ENCODE results near the gene FRYL.
"Not testable (repeated sequence)": the region's sequence is repeated elsewhere in the genome, so short reads cannot be mapped to it uniquely, and the experiment has no call there.

FRYL gene

DNA sequence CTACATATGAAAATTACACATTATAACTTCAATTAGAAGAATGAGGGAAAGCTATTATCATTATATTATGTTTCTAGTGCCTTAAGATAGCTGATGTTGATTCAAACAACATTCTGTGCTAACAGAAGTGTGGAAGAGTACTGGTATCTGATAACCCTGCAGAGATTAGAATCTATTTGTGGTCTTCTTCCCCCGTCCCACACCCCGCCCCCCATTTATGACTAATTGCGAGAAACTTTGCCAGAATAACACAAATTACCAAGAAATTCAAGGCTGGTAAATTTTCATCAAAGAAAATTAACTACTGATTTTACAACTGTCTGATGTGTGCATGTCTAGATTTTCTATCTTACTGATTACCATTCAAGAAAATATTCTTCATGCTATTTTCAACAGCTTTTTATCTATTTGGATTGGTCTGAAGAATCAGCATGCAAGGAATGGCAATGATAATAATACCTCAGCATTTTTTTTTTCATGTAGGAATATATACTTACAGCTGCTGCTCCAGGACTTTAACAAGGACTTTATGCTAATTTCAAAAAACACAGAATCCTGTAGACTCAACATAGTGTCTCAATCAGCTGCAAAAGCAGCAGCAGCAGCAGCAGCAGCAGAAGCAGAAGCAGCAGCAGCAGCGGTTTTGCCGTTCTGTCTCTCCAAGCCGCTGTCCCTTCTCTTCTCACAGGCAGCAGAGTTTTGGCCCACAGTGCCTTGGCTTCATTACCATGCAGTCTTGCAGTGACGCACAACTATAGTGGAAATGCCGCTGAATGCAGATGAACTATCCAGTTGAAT is 126.7 kb downstream of the FRYL start:
- no peak for FAIRE-seq

DNA sequence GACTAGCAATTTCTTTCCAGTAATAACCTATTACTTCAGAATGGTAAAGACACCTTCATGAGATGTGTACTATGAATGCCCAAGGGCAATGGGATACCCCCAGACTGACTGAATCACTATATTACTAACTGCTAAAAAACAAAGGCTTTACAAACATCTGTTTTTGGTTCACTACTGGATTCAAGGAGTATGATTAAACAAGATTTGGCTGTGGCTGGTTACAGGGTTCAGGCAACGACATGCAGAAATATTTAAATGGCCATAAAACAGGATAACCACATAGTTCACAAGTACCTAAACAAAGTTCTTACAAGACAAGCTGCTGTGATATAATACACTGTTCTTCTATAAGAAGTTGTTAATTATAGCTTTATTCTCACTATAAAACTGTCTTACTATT is 128.2 kb downstream of the FRYL start:
- no peak for FAIRE-seq

DNA sequence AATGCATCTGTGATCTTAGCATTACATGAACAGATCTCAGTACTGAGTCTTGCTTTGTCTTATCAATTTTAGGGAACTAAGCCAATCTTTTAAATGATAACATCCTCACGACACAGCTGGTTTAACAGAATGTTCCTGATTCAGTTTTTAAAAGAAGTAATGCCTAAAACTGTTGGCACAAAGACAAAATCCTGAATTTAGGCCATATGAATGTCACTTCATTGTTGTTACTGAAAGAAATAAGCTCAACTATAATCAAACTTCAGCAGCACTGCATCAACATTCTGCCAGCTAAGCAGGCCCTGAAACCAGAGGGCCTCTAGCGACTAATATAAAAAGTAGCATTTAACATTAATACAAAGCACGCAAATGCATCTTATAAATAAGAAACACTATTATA is 130.6 kb downstream of the FRYL start:
- FAIRE-seq = no peak

DNA sequence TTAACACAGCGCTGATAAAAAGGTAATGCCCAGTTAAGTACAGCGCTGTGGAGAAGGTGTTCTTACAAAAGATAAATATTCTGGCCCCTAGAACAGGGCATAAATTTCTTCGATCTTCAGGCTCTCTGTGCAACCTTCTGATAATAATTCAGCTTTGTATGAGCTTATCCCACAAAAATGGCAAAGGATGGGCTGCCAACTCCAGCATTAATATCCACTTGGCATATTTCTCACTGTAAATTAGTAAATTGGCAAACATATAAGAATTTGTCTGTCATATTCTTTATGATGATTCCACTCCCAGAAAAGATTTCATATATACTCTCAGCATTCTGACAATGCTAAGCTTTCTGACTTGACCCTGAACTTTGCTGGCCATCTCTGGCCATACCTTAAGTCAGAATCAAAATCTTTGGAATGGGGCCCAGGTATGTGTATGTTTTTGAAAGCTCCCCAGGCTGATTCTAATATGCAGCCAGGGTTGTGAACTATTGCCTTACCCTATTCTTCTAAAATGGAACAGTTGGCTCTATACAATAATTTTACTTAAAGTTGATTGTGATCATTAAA is 134.8 kb downstream of the FRYL start:
- no peak for FAIRE-seq

DNA sequence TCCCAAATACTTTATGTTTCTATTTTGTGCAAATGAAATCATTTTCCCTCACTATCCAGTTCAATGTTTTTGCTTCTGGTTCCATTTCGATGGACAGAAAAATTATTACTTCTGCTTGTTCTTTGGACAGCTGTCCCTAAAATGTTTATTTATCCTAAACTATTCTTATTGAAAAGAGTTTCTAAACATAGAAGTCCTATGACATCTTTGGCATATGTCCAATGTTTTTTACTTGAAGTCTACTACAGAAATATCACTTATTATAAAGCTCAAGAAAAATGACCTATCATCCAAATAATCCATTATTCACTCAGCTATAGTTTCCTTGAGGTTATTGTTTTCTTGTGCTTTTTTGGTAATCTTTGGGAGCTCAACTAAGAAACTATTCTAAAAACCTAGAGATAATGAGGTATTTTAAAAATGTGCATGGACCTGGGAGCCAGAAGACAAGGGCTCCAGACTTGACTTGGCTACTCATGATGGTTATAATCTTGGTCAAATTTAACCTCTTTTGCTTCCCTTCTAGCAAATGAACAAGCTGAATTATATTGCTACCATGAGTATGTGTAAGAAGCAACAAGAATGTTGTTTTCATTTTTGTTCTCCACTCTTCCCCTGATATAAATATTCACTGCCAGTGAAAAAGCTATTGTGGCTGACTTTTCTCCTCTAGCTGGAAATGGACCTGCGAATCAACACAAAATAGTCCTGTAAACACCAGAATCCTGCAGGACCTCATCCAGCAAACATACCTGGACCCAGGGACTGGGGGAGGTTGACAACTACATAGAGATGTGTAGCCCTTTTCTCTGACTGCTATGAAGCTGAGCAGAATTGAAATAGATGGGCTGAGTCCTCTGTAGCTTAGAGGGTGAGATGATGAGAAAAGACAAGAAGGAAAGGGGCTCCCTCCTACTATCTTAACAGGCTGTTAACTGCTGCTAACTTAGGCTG is 137.4 kb downstream of the FRYL start:
- no peak for FAIRE-seq

DNA sequence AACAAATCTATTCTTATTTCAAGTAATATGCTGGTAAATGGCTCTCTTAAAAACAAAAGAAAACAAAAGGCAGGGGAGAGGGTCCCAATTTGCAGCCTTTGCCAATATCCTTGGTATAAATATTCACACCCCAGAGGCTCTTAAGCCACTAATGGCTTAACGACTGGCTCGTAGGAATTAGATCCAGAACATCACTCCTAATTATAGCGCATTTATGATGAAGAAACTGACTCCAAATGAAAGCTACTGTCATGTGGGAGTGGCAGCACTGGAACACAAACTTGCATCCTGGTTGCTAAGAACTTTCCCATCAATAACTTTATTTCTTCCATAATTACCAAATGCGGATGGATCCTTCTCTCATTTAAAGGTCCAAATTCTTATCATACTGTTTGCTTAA is 138.7 kb downstream of the FRYL start:
- FAIRE-seq = no peak

DNA sequence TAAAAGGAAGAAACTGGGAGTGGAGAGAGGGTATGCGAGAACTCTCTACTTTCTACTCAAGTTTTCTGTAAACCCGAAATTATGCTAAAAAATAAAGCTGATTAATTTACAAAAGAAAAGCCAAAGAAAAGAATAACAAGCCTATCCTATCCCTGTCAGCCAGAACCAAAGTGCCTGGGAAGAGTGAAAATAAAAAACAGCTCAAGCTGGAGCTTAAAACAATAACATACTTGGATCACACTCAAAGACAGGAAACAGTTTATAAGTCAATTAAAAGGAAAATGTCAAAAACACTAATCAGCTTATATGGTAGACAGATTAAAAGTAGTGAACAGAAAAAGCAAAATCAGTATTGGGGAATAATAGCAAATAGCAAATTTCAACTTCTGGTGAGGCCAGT is 139.4 kb downstream of the FRYL start:
- no peak for FAIRE-seq

DNA sequence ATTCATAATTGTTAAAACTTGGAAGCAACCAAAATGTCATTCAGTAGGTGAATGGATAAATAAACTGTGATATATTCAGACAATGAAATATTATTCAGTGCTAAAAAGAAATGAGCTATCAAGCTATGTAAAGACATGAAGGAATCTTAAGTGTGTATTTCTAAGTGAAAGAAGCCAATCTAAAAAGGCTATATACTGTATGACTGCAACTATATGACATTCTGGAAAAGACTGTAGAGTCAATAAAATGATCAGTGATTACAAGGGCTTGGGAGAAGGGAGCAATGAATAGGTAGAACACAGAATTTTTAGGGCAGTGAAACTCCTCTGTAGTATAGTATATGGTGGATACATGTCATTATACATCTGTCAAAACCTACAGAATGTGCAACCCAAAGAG is 139.9 kb downstream of the FRYL start:
- FAIRE-seq = no peak

DNA sequence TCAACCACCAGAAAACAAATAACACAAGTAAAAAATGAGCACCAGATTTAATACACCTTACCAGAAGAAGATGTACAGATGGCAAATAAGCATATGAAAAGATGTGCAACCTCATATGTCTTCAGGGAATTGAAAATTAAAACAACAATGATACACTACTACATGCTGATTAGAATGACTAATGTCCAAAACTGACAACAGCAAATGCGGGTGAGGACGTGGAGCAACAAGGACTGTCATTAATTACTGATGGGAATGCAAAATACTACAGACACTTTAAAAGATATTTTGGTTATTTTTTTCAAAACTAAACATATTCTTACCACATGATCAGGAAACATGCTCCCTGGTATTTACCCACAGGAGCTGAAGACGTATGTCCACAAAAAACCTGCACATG is 140.3 kb downstream of the FRYL start:
- FAIRE-seq = peak; percentile 65

DNA sequence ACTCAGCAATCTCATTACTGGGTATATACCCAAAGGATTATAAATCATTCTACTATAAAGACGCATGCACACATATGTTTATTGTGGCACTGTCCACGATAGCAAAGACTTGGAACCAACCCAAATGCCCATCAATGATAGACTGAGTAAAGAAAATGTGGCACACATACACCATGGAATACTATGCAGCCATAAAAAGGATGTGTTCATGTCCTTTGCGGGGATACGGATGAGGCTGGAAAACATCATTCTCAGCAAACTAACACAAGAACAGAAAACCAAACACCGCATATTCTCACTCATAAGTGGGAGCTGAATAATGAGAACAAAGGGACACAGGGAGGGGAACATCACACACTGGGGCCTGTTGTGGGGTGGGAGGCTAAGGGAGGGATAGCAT is 141.5 kb downstream of the FRYL start:
- not testable (repeated sequence) for FAIRE-seq

DNA sequence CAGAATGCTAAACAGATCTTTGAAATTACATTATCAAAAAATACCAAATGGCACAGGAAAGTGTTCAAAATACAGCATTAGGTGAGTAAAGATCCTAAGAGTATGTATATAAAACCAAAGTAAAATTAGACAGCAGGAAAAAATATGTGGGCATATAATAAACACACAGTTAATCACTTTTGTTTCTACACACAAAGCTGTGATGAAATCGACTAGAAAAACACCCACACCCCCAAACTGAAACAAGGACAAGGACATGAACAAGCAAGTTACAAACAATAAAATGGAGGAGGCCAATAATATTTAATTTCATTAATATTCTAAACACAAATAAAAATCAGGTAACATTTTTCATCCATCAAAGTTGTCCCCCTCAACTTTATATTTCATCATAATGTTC is 143.2 kb downstream of the FRYL start:
- no peak for FAIRE-seq

DNA sequence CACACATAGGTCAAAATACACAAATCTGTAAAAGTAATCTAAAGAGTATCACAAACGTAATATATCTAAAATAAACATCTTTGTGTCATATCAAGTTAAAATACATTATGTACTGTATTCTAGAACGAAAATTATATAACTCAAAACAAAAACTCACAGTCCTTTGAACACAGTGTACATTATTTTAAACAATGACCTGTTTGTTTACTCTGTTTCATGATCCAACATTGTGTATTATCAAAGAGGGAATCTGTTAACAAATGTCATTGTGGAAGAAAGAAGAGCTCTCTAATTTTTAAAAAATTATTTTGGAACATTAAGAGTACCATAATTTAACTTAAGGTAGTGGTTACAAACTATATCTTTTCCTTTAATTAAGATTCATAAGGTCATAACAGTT is 144.1 kb downstream of the FRYL start:
- peak; percentile 75 for FAIRE-seq

DNA sequence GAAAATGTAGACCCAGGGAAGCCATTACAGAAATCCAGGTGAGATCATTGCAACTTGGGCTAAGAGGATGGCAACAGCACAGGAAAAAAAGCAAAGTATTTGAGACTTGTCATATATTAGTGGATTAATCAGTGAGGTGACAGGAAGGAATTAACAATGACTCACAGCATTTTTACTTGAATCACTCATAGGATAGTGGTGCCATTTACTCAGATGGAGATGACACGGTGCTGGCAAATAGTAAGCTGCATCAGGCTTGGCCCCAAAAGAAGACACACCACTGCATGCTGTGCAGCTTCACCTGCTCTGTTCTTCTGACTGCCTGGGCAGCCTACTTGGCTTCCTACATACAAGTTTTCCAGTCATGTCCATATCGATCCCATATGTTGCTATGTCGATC is 144.8 kb downstream of the FRYL start:
- peak; percentile 58 for FAIRE-seq

DNA sequence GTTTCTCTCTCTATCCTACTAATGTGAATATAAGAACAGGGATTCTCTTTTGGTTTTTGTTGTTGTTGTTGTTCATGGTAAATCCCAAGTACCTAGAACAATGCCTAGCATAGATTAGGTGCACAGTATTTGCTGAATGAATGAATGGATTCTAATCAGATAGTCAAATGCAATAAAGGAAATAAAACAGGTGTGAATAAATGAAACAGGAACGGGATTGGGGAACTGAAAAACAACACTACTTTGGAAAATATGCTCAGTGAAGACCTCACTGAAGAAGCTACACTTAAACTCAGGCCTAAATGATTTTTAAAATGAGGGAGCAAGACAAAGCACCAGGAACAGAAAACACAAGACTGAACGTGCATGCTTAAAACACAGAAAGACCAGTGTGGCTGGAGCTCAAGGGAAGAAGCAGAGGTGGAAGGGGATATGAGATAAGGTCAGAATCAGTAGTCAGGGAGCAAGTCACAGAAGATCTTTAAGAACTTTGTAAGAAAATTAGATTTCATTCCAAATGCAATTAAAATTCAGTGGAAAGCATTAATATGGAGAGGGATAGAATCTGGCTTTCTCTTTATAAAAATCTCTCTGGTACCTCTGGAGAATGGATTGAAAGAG is 145.3 kb downstream of the FRYL start:
- FAIRE-seq = no peak

DNA sequence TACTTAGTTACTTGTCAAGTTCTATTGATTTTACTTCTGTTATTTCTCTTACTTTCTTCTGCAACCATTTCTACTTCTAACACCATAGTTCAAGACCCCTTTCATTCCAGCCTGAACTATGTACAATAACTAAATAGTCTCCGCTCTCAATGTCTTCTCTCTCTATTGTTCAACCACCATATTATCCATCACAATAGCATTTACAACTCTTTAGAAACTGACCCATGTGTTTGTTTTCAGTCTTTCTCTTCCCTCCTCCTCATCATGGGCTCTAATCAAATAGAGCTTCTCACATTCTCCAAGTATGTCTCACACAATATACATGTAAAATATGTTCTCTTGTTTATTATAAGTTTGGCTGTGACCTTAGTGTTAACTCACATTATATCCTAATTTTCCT is 146.4 kb downstream of the FRYL start:
- FAIRE-seq = no peak

DNA sequence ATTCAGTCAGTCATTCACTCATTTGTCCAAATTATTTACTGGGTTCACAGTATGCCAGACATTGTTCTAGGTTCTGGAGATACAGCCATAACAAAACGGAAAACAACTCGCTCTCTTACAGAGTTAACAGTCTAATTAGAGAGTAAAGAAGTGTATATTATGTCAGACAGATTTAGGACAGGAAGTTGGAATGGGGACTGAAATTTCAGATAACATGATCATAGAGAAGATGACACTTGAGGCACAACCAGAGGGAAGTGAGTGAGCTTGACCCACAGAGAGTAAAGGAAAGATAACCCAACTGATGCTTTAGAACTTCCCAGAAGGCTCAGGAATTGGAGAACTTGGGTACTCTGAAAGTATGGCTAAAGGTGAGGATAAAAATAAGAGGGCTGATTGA is 150.6 kb downstream of the FRYL start:
- FAIRE-seq = no peak

DNA sequence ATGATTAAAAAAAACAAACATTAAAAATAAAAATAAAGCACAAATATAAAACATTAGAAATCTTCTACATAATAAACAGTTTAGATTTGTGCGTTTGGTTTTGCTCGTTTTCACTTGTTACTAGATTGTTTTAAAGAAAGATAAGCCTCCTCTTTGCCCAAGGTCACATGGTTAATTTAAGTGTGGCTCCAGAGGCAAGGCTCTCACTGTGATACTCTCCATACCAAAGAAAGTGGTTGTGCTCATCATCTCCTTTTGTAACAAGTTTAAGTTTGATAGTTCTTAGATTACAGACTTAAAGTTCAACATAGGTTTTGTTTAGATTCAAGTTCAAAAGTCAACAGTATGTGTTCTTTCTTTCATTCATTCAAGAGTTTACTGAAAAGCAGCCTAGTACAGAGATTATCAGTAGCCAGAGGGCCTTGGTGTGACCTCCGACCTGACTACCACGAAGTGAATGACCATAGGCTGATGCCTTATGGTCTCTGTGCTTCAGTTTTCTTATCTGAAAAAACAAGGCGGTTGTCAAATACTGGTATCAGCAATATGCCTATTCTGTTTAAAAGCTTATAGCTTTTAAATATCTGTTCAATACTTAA is 156.8 kb downstream of the FRYL start:
- peak; percentile 43 for FAIRE-seq

DNA sequence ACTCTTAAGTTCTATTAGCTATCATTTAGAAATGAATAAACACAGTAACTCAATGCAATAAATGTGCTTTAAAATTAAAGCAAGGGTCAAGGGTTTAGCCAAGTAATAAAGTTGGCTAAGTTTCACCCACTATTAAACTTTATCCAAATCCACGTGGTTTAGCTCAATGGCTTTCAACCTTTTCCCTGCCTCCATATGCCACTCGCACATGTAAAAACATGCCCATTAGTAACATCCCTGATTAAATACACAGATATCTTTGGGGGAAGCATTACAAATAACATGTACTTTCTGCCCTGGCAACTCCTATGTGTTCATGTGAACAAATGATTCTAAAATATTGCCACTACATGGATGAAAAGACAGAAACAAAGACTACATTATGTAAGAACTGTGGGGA is 159.2 kb downstream of the FRYL start:
- FAIRE-seq = no peak

DNA sequence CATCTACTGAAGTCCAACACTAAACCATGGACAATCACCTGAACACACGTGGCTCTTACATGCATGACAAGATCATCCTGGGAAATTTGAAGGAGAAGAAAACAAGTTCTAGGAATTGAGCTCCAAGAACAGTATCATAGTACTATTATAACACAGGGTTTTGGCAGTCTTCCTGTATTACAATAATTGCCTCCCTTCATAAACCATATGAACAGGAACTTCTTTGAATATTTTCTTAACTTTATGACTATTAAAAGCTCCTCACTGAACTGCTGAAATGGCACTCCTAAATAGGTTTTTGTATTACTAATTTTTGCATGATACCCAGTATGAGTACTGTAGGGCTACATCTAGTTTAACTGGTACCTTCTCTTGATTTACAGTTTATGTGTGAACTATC is 160.0 kb downstream of the FRYL start:
- FAIRE-seq = no peak

DNA sequence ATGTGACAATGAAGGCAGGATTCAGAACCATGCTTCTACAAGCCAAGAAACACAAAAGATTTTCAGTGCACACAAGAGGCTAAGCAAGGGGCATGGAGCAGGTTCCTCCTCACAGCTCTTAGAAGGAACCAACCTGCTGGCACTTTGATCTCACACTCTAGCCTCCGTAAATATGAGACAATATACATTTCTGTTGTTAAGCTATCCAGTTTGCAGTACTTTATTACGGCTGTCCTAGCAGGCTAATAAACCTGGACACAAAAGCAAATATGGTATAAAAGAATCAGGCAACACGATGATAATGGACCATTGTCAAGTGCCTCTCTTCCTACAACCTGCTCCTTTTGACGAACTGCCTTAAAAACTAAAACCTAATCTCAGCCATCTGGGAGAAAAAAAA is 175.6 kb downstream of the FRYL start:
- no peak for FAIRE-seq

DNA sequence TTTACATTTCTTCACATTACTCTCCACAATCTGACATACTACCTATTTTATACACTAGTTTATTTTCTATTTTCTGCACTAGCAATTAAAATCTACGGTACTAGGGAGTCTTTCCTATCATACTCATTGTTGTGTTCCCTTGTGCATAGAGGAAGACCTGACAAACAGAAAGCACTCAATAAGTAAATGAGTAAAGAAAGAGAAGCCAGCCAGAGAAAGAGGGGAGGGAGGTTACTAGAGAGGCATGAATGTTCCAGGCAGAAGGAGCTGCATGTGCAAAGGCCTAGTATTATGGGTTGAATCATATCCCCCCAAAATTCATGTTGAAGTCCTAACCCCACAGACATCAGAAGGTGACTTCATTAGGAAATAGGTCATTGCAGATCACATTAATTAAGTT is 176.0 kb downstream of the FRYL start:
- FAIRE-seq = no peak

DNA sequence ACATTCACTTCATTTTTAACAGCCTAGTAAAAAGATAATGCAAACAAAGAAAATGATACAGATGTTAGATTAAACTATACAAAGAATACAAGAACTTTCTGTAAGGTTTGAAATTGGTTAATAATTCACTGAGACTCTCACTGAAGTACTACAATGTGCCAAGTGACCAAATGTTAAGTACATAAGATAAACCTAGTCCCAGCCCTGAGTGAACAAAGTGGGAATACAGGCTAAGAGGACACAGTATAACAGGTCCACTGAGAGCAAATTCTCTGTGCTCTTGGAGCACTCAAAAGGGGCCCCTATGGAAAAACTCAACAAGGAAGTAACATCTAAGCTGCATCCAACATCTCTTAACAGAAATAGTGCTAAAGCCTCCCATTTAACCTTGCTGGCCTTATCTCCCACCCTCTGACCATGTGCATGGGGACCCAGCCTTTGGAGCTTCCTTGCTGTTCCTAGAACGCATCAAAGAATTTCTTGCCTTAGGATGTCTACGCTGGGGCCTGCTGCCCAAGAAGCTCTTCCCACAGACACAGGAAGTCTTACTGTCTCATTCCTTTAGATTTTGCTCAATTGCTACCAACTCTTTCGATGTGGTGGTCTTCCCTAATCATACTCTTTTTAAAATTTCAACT is 176.6 kb downstream of the FRYL start:
- FAIRE-seq = no peak
